GM12865 (cell line): ENCODE results near the gene NPLOC4.

ENCODE experiments used
- DNase-seq: peaks from one replicate; pipeline ENCODE4 v3.0.0; 2010; ENCODE audit warnings: low read depth
- H3K4me3 ChIP-seq: 2 replicates; pipeline ENCODE4 v1.5.1; 2011; ENCODE audit warnings: mild to moderate bottlenecking, low read depth, low read length, control low read depth
- CTCF ChIP-seq: IDR thresholded peaks from 2 replicates; pipeline ENCODE4 v1.5.1; 2011; ENCODE audit warnings: low read length, control low read depth, low read depth, inconsistent platforms; ENCODE audit not compliant: insufficient read depth; ENCODE audit errors: missing control alignments

NPLOC4 gene

DNA sequence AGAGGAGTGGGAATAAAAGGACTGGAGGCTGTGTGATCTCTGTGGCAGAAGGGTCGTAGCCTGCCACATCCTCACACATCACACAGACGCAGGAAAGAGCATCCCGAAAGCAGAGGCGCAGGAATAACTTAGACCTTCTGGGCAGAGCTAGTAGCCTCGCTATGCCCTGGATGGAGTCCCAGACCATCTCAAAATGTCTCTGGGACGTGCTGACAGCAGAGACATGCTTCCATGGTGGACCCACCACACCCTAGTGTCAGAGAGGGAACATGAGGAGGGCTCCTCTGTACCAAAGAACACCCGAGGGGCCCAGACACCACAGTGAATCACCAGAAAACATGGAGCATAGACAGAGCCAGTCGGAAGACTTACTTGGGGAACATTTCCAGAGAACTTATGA lies 55.2 kb downstream of the NPLOC4 start:
- DNase-seq = no peak
- no peak overlapping the region for H3K4me3 ChIP-seq
- no peak for TF ChIP-seq CTCF

- TF ChIP-seq CTCF = no peak
- no peak overlapping the region for H3K4me3 ChIP-seq
- no peak for DNase-seq
Observed at GRCh38 chr17:81580481-81580880, 56.4 kb downstream of the NPLOC4 start.

DNA sequence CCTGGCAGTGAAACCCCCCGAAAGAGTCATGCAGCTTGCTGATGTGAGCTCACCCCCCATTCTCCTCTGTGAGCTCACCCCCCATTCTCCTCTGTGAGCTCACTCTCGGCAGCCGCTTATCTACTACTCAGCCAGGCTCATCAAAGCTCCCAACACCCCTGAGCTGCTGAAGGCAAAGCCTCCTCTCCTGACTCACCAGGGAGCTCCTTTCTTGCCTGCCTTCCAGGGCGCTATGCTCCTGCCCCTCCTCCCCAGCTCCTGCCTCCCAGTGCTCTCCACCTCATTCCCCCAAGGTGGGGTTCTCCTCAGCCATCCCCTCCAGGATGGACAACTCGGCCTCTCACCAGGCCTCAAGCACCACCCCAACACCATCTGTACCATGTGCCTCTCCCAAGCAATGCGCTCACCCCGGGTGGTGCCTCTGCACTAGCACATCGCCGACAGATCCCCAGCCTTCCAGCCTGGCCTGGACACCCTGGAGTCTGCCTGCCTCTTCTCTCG lies 57.0 kb downstream of the NPLOC4 start:
- H3K4me3 ChIP-seq = no peak overlapping the region
- TF ChIP-seq CTCF = no peak
- DNase-seq = no peak

GRCh38 chr17:81579298-81579697 lies 57.6 kb downstream of the NPLOC4 start:
- no peak overlapping the region for H3K4me3 ChIP-seq
- no peak for TF ChIP-seq CTCF
- DNase-seq = no peak

DNA sequence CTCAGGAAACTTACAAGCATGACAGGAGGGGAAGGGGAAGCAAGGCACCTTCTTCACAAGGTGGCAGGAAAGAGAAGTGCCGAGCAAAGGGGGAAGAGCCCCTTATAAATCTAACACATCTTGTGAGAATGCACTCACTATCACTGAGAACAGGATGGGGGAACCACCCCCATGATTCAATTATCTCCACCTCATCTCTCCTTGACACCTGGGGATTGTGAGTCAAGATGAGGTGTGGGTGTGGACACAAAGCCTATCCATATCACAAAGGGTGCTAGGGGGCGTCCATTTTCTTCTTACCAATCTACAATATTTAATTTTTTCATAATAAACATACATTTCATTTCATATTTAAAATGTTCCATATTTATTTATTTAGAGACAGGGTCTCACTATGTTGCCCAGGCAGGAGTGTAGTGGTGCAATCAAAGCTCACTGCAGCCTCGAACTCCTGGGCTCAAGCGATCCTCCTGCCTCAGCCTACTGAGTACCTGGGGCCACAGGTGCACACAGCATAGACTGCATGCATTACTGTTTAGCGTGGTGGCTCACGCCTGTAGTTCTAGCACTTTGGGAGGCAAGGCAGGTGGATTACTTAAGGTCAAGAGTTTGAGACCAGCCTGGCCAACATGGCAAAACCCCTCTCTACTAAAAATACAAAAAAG lies 58.2 kb downstream of the NPLOC4 start:
- DNase-seq = no peak
- no peak overlapping the region for H3K4me3 ChIP-seq
- no peak for TF ChIP-seq CTCF

- TF ChIP-seq CTCF = no peak
- H3K4me3 ChIP-seq = no peak overlapping the region
- no peak for DNase-seq
Observed at GRCh38 chr17:81578038-81578441, 58.9 kb downstream of the NPLOC4 start.
